Measurements from ENCODE around the gene CD300A.

CD300A gene

GRCh38 chr17:74520016-74520434 is 53.6 kb downstream of the CD300A start:
- Histone ChIP-seq H3K79me2 (ENCODE audit: low read length) (no peaks in the 10 kb centered on the region), H3K9ac (ENCODE audit: low read length) (no peak overlapping the region), H3K36me3 (replicated peaks; ENCODE audit: low read depth, low read length) (no peaks in the 10 kb centered on the region), H3K4me2 (ENCODE audit: low read length) (no peak overlapping the region), H3K4me3 (ENCODE audit: low read length) (no peak overlapping the region), H3K27ac (ENCODE audit: low read length) (no peak overlapping the region), H2AFZ (ENCODE audit: low read depth, low read length) (no peak overlapping the region), H3K9me3 (ENCODE audit: insufficient read depth, low read length) (no peaks in the 10 kb centered on the region), H4K20me1 (ENCODE audit: insufficient read depth, low read length) (no peaks in the 10 kb centered on the region), H3K27me3 (ENCODE audit: low read depth, low read length) (peaks cover 6% of the 10 kb centered on the region; the same call in 1 of the 2 replicates), H3K4me1 (ENCODE audit: low read length) (no peaks in the 10 kb centered on the region)
- TF ChIP-seq CTCF (IDR thresholded peaks at IDR 0.05; ENCODE audit: low read depth, low read length), result no peak
- TF ChIP-seq EZH2phosphoT487 (IDR thresholded peaks at IDR 0.05; ENCODE audit: low read depth), result no peak

GRCh38 chr17:74520790-74521480 is 54.5 kb downstream of the CD300A start:
- H3K27ac ChIP-seq (ENCODE audit: low read length), result no peak overlapping the region
- H3K9ac ChIP-seq (ENCODE audit: low read length), result no peak overlapping the region
- no peaks in the 10 kb centered on the region for H4K20me1 ChIP-seq (ENCODE audit: insufficient read depth, low read length)
- no peaks in the 10 kb centered on the region for H3K36me3 ChIP-seq (replicated peaks; ENCODE audit: low read depth, low read length)
- H3K4me2 ChIP-seq (ENCODE audit: low read length), result no peak overlapping the region
- H3K9me3 ChIP-seq (ENCODE audit: insufficient read depth, low read length), result no peaks in the 10 kb centered on the region
- TF ChIP-seq CTCF (IDR thresholded peaks at IDR 0.05; ENCODE audit: low read depth, low read length) (no peak), EZH2phosphoT487 (IDR thresholded peaks at IDR 0.05; ENCODE audit: low read depth) (no peak)
- peaks cover 6% of the 10 kb centered on the region; the same call in 1 of the 2 replicates for H3K27me3 ChIP-seq (ENCODE audit: low read depth, low read length)
- H3K4me3 ChIP-seq (ENCODE audit: low read length), result no peak overlapping the region
- no peaks in the 10 kb centered on the region for H3K4me1 ChIP-seq (ENCODE audit: low read length)
- no peaks in the 10 kb centered on the region for H3K79me2 ChIP-seq (ENCODE audit: low read length)
- H2AFZ ChIP-seq (ENCODE audit: low read depth, low read length), result no peak overlapping the region

DNA sequence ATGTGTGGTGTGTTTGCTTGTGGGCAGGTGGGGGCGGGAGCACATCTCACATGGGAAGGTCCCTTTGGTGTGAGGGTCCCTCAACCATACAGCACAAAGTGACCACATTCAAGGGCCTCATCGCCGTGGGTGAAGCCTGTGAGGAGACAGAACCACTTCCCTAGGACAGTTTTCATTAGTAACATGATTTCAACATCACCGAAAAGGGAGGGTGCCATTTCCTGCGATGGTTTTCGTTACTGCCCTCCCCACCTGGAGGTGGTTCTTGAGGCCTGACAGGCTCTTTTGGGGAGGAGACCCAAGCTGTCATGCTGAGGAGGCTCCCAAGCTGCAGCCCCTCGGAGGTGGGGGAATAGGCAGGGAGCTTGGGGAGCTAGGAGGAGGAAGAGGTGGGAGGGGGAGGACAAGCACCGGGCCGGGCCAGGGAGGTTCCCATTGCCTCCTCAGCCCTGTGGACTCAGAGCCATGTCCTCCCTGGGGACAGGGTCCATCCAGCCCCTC is 55.3 kb downstream of the CD300A start:
- Histone ChIP-seq H3K9ac (ENCODE audit: low read length) (no peak overlapping the region), H4K20me1 (ENCODE audit: insufficient read depth, low read length) (no peaks in the 10 kb centered on the region), H3K27ac (ENCODE audit: low read length) (no peak overlapping the region), H3K79me2 (ENCODE audit: low read length) (no peaks in the 10 kb centered on the region), H3K4me1 (ENCODE audit: low read length) (no peaks in the 10 kb centered on the region), H3K4me2 (ENCODE audit: low read length) (no peak overlapping the region), H3K9me3 (ENCODE audit: insufficient read depth, low read length) (no peaks in the 10 kb centered on the region), H3K4me3 (ENCODE audit: low read length) (no peak overlapping the region), H2AFZ (ENCODE audit: low read depth, low read length) (no peak overlapping the region), H3K27me3 (ENCODE audit: low read depth, low read length) (peaks cover 7% of the 10 kb centered on the region; the same call in 1 of the 2 replicates), H3K36me3 (replicated peaks; ENCODE audit: low read depth, low read length) (no peaks in the 10 kb centered on the region)
- TF ChIP-seq CTCF (IDR thresholded peaks at IDR 0.05; ENCODE audit: low read depth, low read length) (no peak), EZH2phosphoT487 (IDR thresholded peaks at IDR 0.05; ENCODE audit: low read depth) (no peak)

GRCh38 chr17:74522381-74523105 is 56.1 kb downstream of the CD300A start:
- Histone ChIP-seq H3K27me3 (ENCODE audit: low read depth, low read length) (peaks cover 9% of the 10 kb centered on the region; the same call in 1 of the 2 replicates), H2AFZ (ENCODE audit: low read depth, low read length) (no peak overlapping the region), H3K27ac (ENCODE audit: low read length) (no peak overlapping the region), H4K20me1 (ENCODE audit: insufficient read depth, low read length) (no peaks in the 10 kb centered on the region), H3K79me2 (ENCODE audit: low read length) (no peaks in the 10 kb centered on the region), H3K4me2 (ENCODE audit: low read length) (no peak overlapping the region), H3K36me3 (replicated peaks; ENCODE audit: low read depth, low read length) (no peaks in the 10 kb centered on the region), H3K4me1 (ENCODE audit: low read length) (no peaks in the 10 kb centered on the region), H3K4me3 (ENCODE audit: low read length) (no peak overlapping the region), H3K9me3 (ENCODE audit: insufficient read depth, low read length) (no peaks in the 10 kb centered on the region), H3K9ac (ENCODE audit: low read length) (no peak overlapping the region)
- TF ChIP-seq CTCF (IDR thresholded peaks at IDR 0.05; ENCODE audit: low read depth, low read length), result no peak
- no peak for TF ChIP-seq EZH2phosphoT487 (IDR thresholded peaks at IDR 0.05; ENCODE audit: low read depth)
